D721Med (cell line): ENCODE measurements around the gene ATXN7L1.

Experiments used
- DNase-seq: peaks from one replicate; pipeline ENCODE4 v3.0.0; 2011; ENCODE audit warnings: low spot score; ENCODE audit not compliant: insufficient read length
- FAIRE-seq: peaks from 2 replicates; lab custom pipeline; 2011; peaks lifted over from hg19 to GRCh38; lab: Jason Lieb, UNC
- CTCF ChIP-seq: IDR thresholded peaks from 2 replicates; pipeline ENCODE4 v1.5.1; 2012; ENCODE audit warnings: mild to moderate bottlenecking, control low read depth; ENCODE audit not compliant: insufficient read depth; ENCODE audit errors: missing control alignments

ATXN7L1 gene

GRCh38 chr7:105647591-105647990, 228.8 kb downstream of the ATXN7L1 start:
- DNase-seq (no peak), FAIRE-seq (no peak)
- no peak for TF ChIP-seq CTCF

GRCh38 chr7:105644937-105645336, 231.5 kb downstream of the ATXN7L1 start:
- no peak for DNase-seq
- FAIRE-seq = no peak
- no peak for TF ChIP-seq CTCF

- FAIRE-seq (no peak), DNase-seq (no peak)
- TF ChIP-seq CTCF = no peak
Observed at GRCh38 chr7:105643851-105644250, 232.5 kb downstream of the ATXN7L1 start.

GRCh38 chr7:105643384-105643783, 233.0 kb downstream of the ATXN7L1 start:
- DNase-seq (no peak), FAIRE-seq (no peak)
- TF ChIP-seq CTCF = peak; percentile 34

- FAIRE-seq = no peak
- no peak for TF ChIP-seq CTCF
- DNase-seq = no peak
Observed at GRCh38 chr7:105642264-105642663, 234.1 kb downstream of the ATXN7L1 start.

- FAIRE-seq = no peak
- TF ChIP-seq CTCF = no peak
- DNase-seq = no peak
Observed at GRCh38 chr7:105640956-105641810, 235.2 kb downstream of the ATXN7L1 start.

- FAIRE-seq = no peak
- TF ChIP-seq CTCF = no peak
- no peak for DNase-seq
Observed at GRCh38 chr7:105639667-105640493, 236.5 kb downstream of the ATXN7L1 start.
